ENCODE measurements around the gene MGAT1.

MGAT1 gene

GRCh38 chr5:180807654-180808414 is 5.2 kb upstream of the MGAT1 start:
- DNase-seq (ENCODE audit: insufficient read length, low spot score) (no peak), FAIRE-seq (no peak)
- TF ChIP-seq TAF1 (IDR thresholded peaks at IDR 0.05; ENCODE audit: low read depth, low read length) (no peak), POLR2AphosphoS5 (IDR thresholded peaks at IDR 0.05; ENCODE audit: low read depth, low read length) (no peak), PAX5 (IDR thresholded peaks at IDR 0.05; ENCODE audit: insufficient read depth, low read length, severe bottlenecking) (no peak), POU2F2 (IDR thresholded peaks at IDR 0.05; ENCODE audit: low read depth, low read length) (no peak), SPI1 (IDR thresholded peaks at IDR 0.05; ENCODE audit: low read depth, low read length) (no peak), POLR2A (IDR thresholded peaks at IDR 0.05; ENCODE audit: low read depth, low read length) (no peak)

GRCh38 chr5:180807046-180807445 is 4.4 kb upstream of the MGAT1 start:
- no peak for DNase-seq (ENCODE audit: insufficient read length, low spot score)
- no peak for FAIRE-seq
- no peak for TF ChIP-seq TAF1 (IDR thresholded peaks at IDR 0.05; ENCODE audit: low read depth, low read length)
- 0 out of 2 replicates have a peak, but pooled peaks have one; percentile 23 for TF ChIP-seq POLR2A (IDR thresholded peaks at IDR 0.05; ENCODE audit: low read depth, low read length)
- TF ChIP-seq POLR2AphosphoS5 (IDR thresholded peaks at IDR 0.05; ENCODE audit: low read depth, low read length), result peak; percentile 39; the same call in 1 of the 2 replicates

- no peak for FAIRE-seq
- no peak for DNase-seq (ENCODE audit: insufficient read length, low spot score)
- 0 out of 2 replicates have a peak, but pooled peaks have one; percentile 15 for TF ChIP-seq POU2F2 (IDR thresholded peaks at IDR 0.05; ENCODE audit: low read depth, low read length)
- no peak for TF ChIP-seq POLR2A (IDR thresholded peaks at IDR 0.05; ENCODE audit: low read depth, low read length)
Observed at GRCh38 chr5:180806351-180807011, 3.9 kb upstream of the MGAT1 start.

GRCh38 chr5:180804129-180804618 is 1.6 kb upstream of the MGAT1 start:
- no peak for FAIRE-seq
- no peak for DNase-seq (ENCODE audit: insufficient read length, low spot score)
- TF ChIP-seq TAF1 (IDR thresholded peaks at IDR 0.05; ENCODE audit: low read depth, low read length) (no peak), POU2F2 (IDR thresholded peaks at IDR 0.05; ENCODE audit: low read depth, low read length) (no peak), POLR2A (IDR thresholded peaks at IDR 0.05; ENCODE audit: low read depth, low read length) (no peak), PAX5 (IDR thresholded peaks at IDR 0.05; ENCODE audit: insufficient read depth, low read length, severe bottlenecking) (no peak), SPI1 (IDR thresholded peaks at IDR 0.05; ENCODE audit: low read depth, low read length) (no peak), POLR2AphosphoS5 (IDR thresholded peaks at IDR 0.05; ENCODE audit: low read depth, low read length) (no peak)

DNA sequence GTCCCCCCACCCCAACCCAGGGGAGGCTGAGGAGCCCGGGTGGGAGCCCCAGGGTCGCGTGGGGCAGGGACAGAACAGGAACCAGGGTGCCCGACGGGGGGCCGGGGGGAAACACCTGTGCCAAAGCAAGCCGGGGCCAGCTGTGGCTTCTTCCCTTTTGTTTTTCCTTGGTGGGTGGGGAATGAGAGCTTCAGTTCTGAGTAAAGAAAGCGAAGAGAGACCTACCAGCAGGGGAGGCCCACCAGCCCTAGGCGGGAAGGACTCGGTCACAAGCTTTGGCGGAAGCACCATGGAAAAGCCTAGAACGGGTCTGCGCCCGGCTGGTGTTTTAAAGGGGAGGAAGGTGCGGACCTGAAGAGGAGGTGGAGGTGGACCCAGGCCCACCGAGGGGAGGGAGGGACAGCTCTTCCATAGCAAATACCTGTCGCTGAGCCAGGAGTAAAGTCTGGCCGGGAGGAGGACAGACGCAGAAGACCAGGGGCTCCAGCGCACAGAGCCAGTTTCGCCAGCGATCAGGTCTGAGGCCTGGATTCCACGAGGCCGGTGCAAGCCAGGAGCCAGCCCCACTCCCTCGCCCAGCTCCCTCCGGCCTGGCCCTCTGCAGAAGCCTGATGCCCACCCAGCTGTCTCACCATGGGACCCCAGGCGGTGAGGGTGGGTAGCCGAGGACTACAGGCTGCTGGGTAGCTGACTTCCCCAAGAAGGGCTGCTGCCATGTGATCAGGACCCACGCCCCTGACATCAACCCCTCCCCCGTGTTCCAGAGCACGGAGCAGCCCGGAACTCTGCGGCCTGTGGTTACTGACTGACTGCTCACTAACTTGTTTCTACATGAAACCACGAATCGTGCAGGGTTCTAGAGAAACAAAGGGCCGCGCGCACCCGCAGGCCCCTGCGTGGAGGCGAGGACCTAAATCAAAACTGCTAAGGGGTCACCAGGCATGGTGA is 849 bp upstream of the MGAT1 start:
- peak; percentile 95 for FAIRE-seq
- peak; percentile 81 for DNase-seq (ENCODE audit: insufficient read length, low spot score)
- 0 out of 2 replicates have a peak, but pooled peaks have one; percentile 40 for TF ChIP-seq SPI1 (IDR thresholded peaks at IDR 0.05; ENCODE audit: low read depth, low read length)
- TF ChIP-seq POU2F2 (IDR thresholded peaks at IDR 0.05; ENCODE audit: low read depth, low read length), result 0 out of 2 replicates have a peak, but pooled peaks have one; percentile 28
- no peak for TF ChIP-seq PAX5 (IDR thresholded peaks at IDR 0.05; ENCODE audit: insufficient read depth, low read length, severe bottlenecking)
- peak; percentile 73 for TF ChIP-seq POLR2AphosphoS5 (IDR thresholded peaks at IDR 0.05; ENCODE audit: low read depth, low read length)
- TF ChIP-seq POLR2A (IDR thresholded peaks at IDR 0.05; ENCODE audit: low read depth, low read length), result peak; percentile 76

- TF ChIP-seq SPI1 (IDR thresholded peaks at IDR 0.05; ENCODE audit: low read depth, low read length), result no peak
- no peak for TF ChIP-seq PAX5 (IDR thresholded peaks at IDR 0.05; ENCODE audit: insufficient read depth, low read length, severe bottlenecking)
- no peak for TF ChIP-seq POU2F2 (IDR thresholded peaks at IDR 0.05; ENCODE audit: low read depth, low read length)
- TF ChIP-seq POLR2AphosphoS5 (IDR thresholded peaks at IDR 0.05; ENCODE audit: low read depth, low read length), result no peak
- no peak for TF ChIP-seq TAF1 (IDR thresholded peaks at IDR 0.05; ENCODE audit: low read depth, low read length)
- TF ChIP-seq POLR2A (IDR thresholded peaks at IDR 0.05; ENCODE audit: low read depth, low read length), result no peak
- DNase-seq (ENCODE audit: insufficient read length, low spot score), result no peak
- FAIRE-seq, result no peak
Observed at GRCh38 chr5:180801596-180802324, 846 bp downstream of the MGAT1 start.

DNA sequence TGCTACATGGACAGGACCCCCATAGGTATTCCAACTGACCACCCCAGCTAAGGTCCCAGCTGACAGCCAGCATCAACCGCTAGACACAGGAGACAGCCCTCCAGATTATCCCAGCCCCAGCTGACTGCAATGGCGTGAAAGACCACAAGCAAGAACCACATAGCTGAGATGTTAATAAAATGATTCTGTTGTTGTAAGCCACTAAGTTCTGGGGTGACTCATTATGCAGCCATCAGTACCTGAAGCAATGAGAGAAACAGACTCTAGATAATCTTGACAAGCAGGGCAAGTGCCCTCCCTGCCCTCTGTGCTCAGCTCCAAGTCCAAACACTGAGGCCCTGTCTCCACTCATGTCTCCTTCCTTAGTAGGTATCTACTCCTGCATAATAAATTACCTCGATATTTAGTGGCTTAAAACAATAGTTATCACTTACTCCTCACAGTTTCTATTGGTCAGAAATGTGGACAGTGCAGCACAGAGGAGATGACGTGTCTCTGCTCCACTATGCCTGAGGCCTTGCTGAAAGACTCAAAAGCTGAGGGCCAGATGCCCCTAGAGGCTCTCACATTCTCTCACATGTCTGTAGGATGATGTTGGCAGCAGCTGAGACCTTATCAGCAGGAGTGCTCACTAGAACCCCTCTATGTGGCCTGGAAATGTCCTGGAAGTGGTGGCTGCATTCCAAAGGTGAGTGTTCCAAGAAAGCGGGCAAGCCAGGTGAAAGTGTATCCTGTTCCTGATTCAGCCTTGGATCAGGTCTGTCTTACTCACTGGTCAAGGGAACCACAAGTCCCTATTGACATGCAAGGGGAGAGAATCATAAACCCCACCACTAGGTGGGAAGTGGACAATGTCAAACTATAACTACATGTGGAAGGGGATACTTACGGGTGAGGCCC is 2.5 kb downstream of the MGAT1 start:
- FAIRE-seq (peak; percentile 28), DNase-seq (ENCODE audit: insufficient read length, low spot score) (no peak)
- no peak for TF ChIP-seq PAX5 (IDR thresholded peaks at IDR 0.05; ENCODE audit: insufficient read depth, low read length, severe bottlenecking)
- no peak for TF ChIP-seq POLR2A (IDR thresholded peaks at IDR 0.05; ENCODE audit: low read depth, low read length)
- TF ChIP-seq POLR2AphosphoS5 (IDR thresholded peaks at IDR 0.05; ENCODE audit: low read depth, low read length), result no peak
- no peak for TF ChIP-seq TAF1 (IDR thresholded peaks at IDR 0.05; ENCODE audit: low read depth, low read length)
- TF ChIP-seq SPI1 (IDR thresholded peaks at IDR 0.05; ENCODE audit: low read depth, low read length), result no peak
- TF ChIP-seq POU2F2 (IDR thresholded peaks at IDR 0.05; ENCODE audit: low read depth, low read length), result no peak

DNA sequence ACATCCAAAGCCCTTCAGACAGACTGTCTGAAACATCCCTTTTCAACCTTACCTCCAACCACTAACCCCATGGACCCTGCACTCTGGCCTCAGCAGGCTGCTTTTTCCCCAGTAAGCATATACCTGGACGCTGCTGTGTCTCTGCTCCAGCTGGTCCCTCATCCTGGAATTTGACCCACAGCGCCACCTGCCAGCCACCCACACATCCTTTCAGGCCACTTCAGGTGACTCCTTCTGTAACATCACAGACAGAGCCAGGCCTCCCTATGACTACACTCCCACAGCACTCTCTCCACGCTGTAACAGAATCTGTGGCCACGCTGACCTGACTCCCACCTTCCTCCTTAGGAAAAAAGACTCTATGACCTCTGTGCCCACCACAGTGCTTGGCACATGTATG is 3.4 kb downstream of the MGAT1 start:
- no peak for DNase-seq (ENCODE audit: insufficient read length, low spot score)
- FAIRE-seq, result no peak
- no peak for TF ChIP-seq POLR2AphosphoS5 (IDR thresholded peaks at IDR 0.05; ENCODE audit: low read depth, low read length)
- no peak for TF ChIP-seq PAX5 (IDR thresholded peaks at IDR 0.05; ENCODE audit: insufficient read depth, low read length, severe bottlenecking)
- no peak for TF ChIP-seq POU2F2 (IDR thresholded peaks at IDR 0.05; ENCODE audit: low read depth, low read length)
- no peak for TF ChIP-seq TAF1 (IDR thresholded peaks at IDR 0.05; ENCODE audit: low read depth, low read length)
- no peak for TF ChIP-seq POLR2A (IDR thresholded peaks at IDR 0.05; ENCODE audit: low read depth, low read length)
- no peak for TF ChIP-seq SPI1 (IDR thresholded peaks at IDR 0.05; ENCODE audit: low read depth, low read length)
